Left ventricle myocardium inferior (tissue), 1 donor: ENCODE data around the gene LGALS4. TPM values are rescaled to one million over a fixed set of nuclear protein-coding genes. Genes with fewer than 3 reads are reported as not detected.
"Not testable (repeated sequence)": the region's sequence is repeated elsewhere in the genome, so short reads cannot be mapped to it uniquely, and the experiment has no call there.

Experiments
- DNase-seq: peaks from one replicate; pipeline ENCODE4 v3.0.0-alpha.2; 2020
- H3K27ac ChIP-seq: fragments of 200-600 bp; replicated peaks from 2 replicates; pipeline ENCODE4 v1.8.0; 2021
- H3K27me3 ChIP-seq: fragments of 200-600 bp; 2 replicates; pipeline ENCODE4 v1.8.0; 2021; ENCODE audit warnings: low read depth
- H3K36me3 ChIP-seq: fragments of 200-600 bp; 2 replicates; pipeline ENCODE4 v1.8.0; 2021
- H3K4me1 ChIP-seq: fragments of 200-600 bp; 2 replicates; pipeline ENCODE4 v1.8.0; 2021
- H3K4me3 ChIP-seq: fragments of 200-600 bp; 2 replicates; pipeline ENCODE4 v1.8.0; 2021; ENCODE audit warnings: mild to moderate bottlenecking, moderate library complexity
- H3K9me3 ChIP-seq: fragments of 200-600 bp; replicated peaks from 2 replicates; pipeline ENCODE4 v1.8.0; 2021
- intact Hi-C: fragments of 100-400 bp; cut with micrococcal nuclease; formaldehyde crosslinking; loops from one replicate; pipeline ENCODE4 v1.11.0; 2022
- total RNA-seq: library from RNA; stranded (reverse); fragmentation: NEBNext Ultra II Directional; extraction: Animal tissue kit (Norgen Biotek cat#: 25700); gene quantifications from one replicate; pipeline ENCODE4 v1.2.1, GENCODE V29; 2021
- TF ChIP-seq, protein P1 (sequence below): fragments of 200-600 bp; IDR thresholded peaks from 2 replicates; pipeline ENCODE4 v1.8.0; 2021; ENCODE audit warnings: antibody characterized with exemption, mild to moderate bottlenecking, borderline replicate concordance
- donor health status: DM: no; HTN: yes; CAD: no; lungs with severe emphysema.

The LGALS4 gene
- total RNA-seq, 1 donor from 2014 or later: 0.82 TPM

DNA sequence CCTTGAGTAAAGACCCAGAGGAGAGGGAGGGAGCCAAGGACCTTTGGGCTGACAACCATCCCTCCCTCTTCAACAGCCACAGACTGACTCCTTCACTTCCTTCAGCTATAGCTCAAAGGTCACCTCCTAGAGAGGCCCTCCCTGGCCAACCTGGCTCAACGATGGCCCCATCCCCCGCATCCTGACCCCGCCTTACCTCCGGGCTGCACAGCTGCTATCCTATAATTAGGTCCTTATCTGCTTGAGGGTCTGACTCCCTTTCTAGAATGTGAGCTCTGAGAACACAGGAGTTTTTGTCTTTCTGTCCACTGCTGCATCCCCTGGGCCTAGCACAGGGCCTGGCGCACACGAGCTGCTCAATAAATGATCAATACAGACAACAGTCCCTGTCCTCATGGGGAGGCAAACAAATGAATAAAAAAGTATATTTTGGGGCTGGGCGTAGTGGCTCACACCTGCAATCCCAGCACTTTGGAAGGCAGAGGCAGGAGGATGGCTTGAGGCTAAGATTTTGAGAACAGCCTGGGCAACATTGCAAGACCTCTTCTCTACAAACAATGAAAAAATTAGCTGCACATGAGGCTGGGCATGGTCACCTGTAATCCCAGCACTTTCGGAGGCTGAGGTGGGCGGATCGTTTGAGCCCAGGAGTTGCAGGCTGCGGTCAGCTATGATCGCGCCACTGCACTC lies 6.6 kb upstream of the LGALS4 start:
- intact Hi-C loops: no loop called here
- peak; percentile 39 for DNase-seq

DNA sequence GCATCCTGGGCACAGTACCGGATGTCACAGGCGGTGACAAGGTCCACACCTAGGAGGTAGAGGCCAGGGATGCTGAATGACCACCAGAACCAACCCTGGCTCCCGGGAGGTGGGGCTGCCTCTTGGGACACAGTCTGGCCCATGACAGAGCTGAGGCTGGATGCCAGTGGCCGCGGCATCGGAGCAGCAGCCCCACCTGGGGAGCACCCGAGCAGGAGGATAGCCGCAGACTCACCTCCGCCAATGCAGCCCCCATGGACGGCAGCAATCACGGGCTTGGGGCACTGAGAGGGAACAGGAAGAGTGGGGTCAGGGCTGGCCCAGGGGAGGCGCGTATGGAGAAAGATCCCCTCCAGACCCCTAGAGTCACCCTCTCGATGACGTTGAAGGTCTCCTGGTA lies 4.3 kb upstream of the LGALS4 start:
- DNase-seq: no peak
- Histone ChIP-seq H3K4me1 (peaks cover 29% of the 10 kb centered on the region), H3K36me3 (peaks cover 49% of the 10 kb centered on the region), H3K4me3 (no peak overlapping the region), H3K27ac (no peak overlapping the region), H3K27me3 (no peaks in the 10 kb centered on the region), H3K9me3 (no peaks in the 10 kb centered on the region)
- TF ChIP-seq, protein P1, sequence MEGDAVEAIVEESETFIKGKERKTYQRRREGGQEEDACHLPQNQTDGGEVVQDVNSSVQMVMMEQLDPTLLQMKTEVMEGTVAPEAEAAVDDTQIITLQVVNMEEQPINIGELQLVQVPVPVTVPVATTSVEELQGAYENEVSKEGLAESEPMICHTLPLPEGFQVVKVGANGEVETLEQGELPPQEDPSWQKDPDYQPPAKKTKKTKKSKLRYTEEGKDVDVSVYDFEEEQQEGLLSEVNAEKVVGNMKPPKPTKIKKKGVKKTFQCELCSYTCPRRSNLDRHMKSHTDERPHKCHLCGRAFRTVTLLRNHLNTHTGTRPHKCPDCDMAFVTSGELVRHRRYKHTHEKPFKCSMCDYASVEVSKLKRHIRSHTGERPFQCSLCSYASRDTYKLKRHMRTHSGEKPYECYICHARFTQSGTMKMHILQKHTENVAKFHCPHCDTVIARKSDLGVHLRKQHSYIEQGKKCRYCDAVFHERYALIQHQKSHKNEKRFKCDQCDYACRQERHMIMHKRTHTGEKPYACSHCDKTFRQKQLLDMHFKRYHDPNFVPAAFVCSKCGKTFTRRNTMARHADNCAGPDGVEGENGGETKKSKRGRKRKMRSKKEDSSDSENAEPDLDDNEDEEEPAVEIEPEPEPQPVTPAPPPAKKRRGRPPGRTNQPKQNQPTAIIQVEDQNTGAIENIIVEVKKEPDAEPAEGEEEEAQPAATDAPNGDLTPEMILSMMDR: no peak
- intact Hi-C loops: no loop called here

More for the DNA sequence above, 6.6 kb upstream of the LGALS4 start:
- Histone ChIP-seq H3K36me3 (peaks cover 71% of the 10 kb centered on the region), H3K9me3 (no peaks in the 10 kb centered on the region), H3K27me3 (no peaks in the 10 kb centered on the region), H3K27ac (peak overlapping the region; percentile 76), H3K4me3 (peak overlapping the region; percentile 17), H3K4me1 (peaks cover 29% of the 10 kb centered on the region)
- TF ChIP-seq, protein P1: no peak

DNA sequence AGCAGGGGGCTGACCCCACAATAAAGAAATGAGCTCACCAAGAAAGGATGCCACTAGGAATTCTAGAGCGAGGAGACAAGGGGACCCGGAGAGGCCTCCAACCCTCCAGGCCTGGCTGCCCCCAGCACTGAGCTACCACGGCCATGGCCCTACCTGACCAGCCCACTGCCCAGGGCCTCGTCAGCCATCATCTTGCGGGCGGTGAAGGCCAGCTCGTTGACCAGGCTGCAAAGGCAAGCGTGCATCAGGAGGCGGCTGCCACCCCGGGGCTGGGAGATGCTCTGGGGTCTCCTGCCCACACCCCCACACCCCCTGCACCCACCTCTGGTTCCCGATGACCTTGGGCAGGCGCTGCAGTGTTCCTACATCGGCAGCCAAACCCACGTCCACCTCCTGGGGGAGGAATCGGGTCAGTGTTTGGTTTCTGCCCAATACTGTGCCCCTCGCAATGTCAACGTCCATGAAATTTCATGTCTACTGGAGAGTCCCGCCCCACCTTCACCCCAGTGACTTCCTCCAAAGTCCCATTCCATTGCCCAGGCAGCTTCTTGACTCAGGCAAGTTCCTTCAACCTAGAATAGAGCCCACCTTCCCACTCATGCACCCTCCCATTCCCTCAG lies 3.5 kb upstream of the LGALS4 start:
- Histone ChIP-seq H3K9me3 (no peaks in the 10 kb centered on the region), H3K27me3 (no peaks in the 10 kb centered on the region), H3K4me3 (no peak overlapping the region), H3K4me1 (peaks cover 24% of the 10 kb centered on the region), H3K27ac (no peak overlapping the region), H3K36me3 (peaks cover 41% of the 10 kb centered on the region)
- intact Hi-C loops: no loop called here
- no peak for DNase-seq
- TF ChIP-seq, protein P1: no peak

DNA sequence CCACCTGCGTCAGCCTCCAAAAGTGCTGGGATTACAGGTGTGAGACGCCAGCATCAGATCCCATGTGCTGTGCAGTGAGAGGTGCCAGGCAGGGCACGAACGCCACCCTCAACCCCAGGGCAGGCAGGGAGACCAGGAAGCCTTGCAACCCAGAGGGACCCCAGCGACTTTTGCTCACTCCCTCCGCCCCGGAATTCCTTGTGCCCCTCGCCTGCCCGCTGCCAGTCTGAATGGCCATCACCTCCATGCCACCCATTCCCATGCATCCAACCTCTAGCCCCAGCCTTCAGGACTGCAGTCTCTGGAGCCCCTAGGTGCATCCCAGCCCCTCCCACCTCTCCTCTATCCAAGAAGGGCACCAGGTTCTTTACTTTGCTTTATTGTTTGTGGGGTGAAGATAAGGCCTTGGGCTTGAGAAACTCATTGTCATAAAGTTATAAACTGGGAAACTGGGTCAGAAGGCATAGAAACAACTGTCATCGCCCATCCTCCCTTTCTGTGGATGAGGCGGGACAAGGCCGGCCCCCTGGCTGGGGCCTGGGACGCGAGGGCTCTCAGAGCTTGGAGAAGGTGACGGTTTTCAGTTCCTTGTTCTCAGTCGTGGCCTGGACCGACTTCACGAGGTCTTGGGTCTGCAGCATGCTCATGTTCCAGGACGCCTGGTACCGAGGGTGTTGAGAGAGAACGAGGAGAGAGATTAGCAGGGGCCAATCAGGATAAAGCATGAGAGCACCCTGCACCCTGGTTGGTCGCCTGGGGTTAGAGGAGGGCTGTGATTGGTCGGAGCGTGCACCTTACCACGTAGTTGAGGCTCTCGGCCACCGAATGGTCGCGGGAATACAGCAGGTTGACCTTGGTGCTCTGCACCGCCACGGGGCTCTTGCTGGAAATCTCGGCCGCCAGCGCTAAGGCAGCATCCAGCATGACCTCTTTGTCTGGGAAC lies 2.6 kb upstream of the LGALS4 start:
- no peak overlapping the region for H3K27ac ChIP-seq
- no peaks in the 10 kb centered on the region for H3K27me3 ChIP-seq
- DNase-seq: no peak
- TF ChIP-seq, protein P1: no peak
- no peak overlapping the region for H3K4me3 ChIP-seq
- intact Hi-C loops: no loop called here
- no peaks in the 10 kb centered on the region for H3K9me3 ChIP-seq
- H3K4me1 ChIP-seq: peaks cover 15% of the 10 kb centered on the region
- peaks cover 39% of the 10 kb centered on the region for H3K36me3 ChIP-seq

DNA sequence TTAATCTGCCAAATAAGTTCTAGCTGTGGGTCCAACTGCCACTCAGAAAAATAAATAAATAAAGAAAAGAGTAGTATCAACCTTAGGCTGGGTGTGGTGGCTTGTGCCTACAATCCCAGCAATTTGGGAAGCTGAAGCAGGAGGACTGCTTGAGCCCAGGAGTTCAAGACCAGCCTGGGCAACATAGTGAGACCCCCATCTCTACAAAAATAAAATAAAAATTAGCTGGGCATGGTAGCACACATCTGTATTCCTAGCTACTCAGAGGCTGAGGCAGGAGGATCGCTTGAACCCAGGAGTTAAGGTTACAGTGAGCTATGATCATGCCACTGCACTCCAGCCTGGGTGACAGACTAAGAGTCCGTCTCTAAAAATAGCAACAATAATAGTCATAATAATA lies 1.2 kb upstream of the LGALS4 start:
- H3K27ac ChIP-seq, H3K27me3 ChIP-seq, H3K4me1 ChIP-seq, H3K4me3 ChIP-seq, H3K9me3 ChIP-seq, DNase-seq, intact Hi-C loops: not testable (repeated sequence)
- peaks cover 39% of the 10 kb centered on the region for H3K36me3 ChIP-seq
